ENCODE data around the gene POLR1A. TPM values are rescaled to one million over a fixed set of nuclear protein-coding genes. Genes with fewer than 3 reads are reported as not detected.

POLR1A gene
- total and polyA plus RNA-seq, 2 donors (not counting 3 experiments of a cell fraction or from before 2014, with no cell fraction given), result 7.6 to 40.7 TPM

DNA sequence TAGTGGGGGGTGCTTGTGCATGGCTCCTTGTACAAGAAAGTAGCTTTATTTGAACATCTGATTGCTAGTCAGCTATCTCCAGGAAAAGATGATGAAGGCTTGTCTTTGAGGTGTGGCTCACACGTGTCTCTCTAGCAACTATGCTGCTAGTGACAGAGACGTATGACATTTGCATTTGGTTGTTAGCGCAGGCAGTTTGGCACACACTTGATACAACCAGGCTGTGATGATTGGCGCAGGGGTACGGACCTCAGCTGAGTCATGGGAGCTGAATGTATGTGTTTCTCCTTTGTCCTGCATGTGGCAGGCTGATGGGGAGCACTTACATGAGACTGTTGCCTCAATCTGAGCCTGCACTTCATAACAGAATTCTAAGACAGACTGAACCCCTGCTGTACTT lies 30.0 kb upstream of the POLR1A start:
- dilution Hi-C loops (cut with MboI; ENCODE audit: extremely low pct_ligation_motif_present, low sequenced_read_pairs), result no loop called here
- Histone ChIP-seq H3K27ac (ENCODE audit: insufficient read depth, low read depth, low read length) (no peak overlapping the region), H3K9ac (replicated peaks; ENCODE audit: extremely low read depth, insufficient read depth, low read length) (no peak overlapping the region), H2AFZ (ENCODE audit: low read depth, low read length) (no peak overlapping the region), H3K9me1 (replicated peaks; ENCODE audit: control insufficient read depth, extremely low read depth, insufficient read depth, low read length) (no peaks in the 10 kb centered on the region), H3K27me3 (ENCODE audit: control insufficient read depth in 2 of 2, insufficient read depth in 2 of 2, low read length in 2 of 2) (no peaks in the 10 kb centered on the region), H3K36me3 (ENCODE audit: control insufficient read depth in 2 of 2, extremely low read depth in 1 of 2, insufficient read depth in 2 of 2, low read length in 2 of 2) (peaks cover 39 to 55% of the 10 kb centered on the region in 2 experiments), H3K4me1 (ENCODE audit: control insufficient read depth, extremely low read depth, insufficient read depth, low read length) (no peaks in the 10 kb centered on the region), H3K4me3 (replicated peaks in 1 of 3; ENCODE audit: insufficient read depth in 1 of 3, low read depth in 1 of 3, low read length in 3 of 3) (no peak overlapping the region), H3K4me2 (ENCODE audit: insufficient read depth, low read length) (no peak overlapping the region), H3K9me3 (replicated peaks; ENCODE audit: control insufficient read depth, insufficient read depth, low read length) (no peaks in the 10 kb centered on the region), H4K20me1 (replicated peaks; ENCODE audit: control insufficient read depth, extremely low read depth, insufficient read depth, low read length) (no peaks in the 10 kb centered on the region), H3K79me2 (ENCODE audit: control insufficient read depth, insufficient read depth, low read length) (no peaks in the 10 kb centered on the region)
- ChIA-PET CTCF (no interaction called here), POLR2A (no interaction called here)
- FAIRE-seq (no peak), DNase-seq (ENCODE audit: low read depth, low spot score) (no peak)
- TF ChIP-seq FOS (IDR thresholded peaks at IDR 0.05; ENCODE audit: borderline replicate concordance, insufficient read depth, low read length), result no peak
- no peak for TF ChIP-seq JUN (IDR thresholded peaks at IDR 0.05; ENCODE audit: borderline replicate concordance, insufficient read depth, insufficient read length, low read depth)
- no peak for TF ChIP-seq GATA2 (IDR thresholded peaks at IDR 0.05; ENCODE audit: insufficient read depth, insufficient read length, low read depth, low read length)
- no peak for TF ChIP-seq POLR2A (IDR thresholded peaks at IDR 0.05; ENCODE audit: low read depth, low read length)
- TF ChIP-seq, protein P1, sequence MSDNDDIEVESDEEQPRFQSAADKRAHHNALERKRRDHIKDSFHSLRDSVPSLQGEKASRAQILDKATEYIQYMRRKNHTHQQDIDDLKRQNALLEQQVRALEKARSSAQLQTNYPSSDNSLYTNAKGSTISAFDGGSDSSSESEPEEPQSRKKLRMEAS (IDR thresholded peaks at IDR 0.05; ENCODE audit: insufficient read depth, insufficient read length), result no peak
- TF ChIP-seq EZH2 (IDR thresholded peaks at IDR 0.05; ENCODE audit: borderline replicate concordance, low read depth, low read length, severe bottlenecking), result no peak
- TF ChIP-seq, protein P2, sequence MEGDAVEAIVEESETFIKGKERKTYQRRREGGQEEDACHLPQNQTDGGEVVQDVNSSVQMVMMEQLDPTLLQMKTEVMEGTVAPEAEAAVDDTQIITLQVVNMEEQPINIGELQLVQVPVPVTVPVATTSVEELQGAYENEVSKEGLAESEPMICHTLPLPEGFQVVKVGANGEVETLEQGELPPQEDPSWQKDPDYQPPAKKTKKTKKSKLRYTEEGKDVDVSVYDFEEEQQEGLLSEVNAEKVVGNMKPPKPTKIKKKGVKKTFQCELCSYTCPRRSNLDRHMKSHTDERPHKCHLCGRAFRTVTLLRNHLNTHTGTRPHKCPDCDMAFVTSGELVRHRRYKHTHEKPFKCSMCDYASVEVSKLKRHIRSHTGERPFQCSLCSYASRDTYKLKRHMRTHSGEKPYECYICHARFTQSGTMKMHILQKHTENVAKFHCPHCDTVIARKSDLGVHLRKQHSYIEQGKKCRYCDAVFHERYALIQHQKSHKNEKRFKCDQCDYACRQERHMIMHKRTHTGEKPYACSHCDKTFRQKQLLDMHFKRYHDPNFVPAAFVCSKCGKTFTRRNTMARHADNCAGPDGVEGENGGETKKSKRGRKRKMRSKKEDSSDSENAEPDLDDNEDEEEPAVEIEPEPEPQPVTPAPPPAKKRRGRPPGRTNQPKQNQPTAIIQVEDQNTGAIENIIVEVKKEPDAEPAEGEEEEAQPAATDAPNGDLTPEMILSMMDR (IDR thresholded peaks at IDR 0.05; ENCODE audit: extremely low read depth in 1 of 2, insufficient read depth in 1 of 2, low read depth in 1 of 2, low read length in 2 of 2), result no peak
- TF ChIP-seq POLR2AphosphoS5 (IDR thresholded peaks at IDR 0.05; ENCODE audit: insufficient read depth, low read depth, low read length), result no peak
- no peak for TF ChIP-seq MYC (IDR thresholded peaks at IDR 0.05; ENCODE audit: low read depth, low read length)
- intact Hi-C loops (cut with micrococcal nuclease), result no loop called here
- no TSS peak for BruUV-seq (replicated peaks)

Data from endothelial cell of umbilical vein (primary cell).